ENCODE results near the gene GRIK3.
"Not testable (repeated sequence)": the region's sequence is repeated elsewhere in the genome, so short reads cannot be mapped to it uniquely, and the experiment has no call there.

GRIK3 gene

GRCh38 chr1:36941316-36941978, 92.9 kb downstream of the GRIK3 start:
- no peak for DNase-seq (ENCODE audit: low read depth in 2 of 2)

- DNase-seq (ENCODE audit: low read depth in 2 of 2): no peak
These were observed 95.5 kb downstream of the GRIK3 start for GRCh38 chr1:36938819-36939218.

DNA sequence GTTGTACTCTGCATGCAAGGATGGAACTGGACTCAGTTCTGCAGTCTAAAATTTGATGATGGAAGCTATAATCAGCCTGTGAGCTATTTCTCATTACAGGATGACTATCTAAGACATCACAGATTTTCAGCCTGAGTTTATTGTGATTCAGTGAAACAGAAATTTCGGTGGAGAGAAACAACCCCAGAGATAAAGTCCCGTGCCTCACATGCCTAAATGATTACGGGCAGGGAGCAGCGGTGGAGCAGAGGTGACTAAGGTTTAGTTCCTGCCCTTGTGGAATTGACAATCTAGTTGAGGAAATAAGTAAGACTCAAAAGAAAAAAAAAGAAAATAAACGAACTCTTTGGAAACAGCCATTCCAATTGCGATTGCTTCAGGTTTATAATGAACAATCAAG, 96.9 kb downstream of the GRIK3 start:
- no peak for DNase-seq (ENCODE audit: low read depth in 2 of 2)

DNA sequence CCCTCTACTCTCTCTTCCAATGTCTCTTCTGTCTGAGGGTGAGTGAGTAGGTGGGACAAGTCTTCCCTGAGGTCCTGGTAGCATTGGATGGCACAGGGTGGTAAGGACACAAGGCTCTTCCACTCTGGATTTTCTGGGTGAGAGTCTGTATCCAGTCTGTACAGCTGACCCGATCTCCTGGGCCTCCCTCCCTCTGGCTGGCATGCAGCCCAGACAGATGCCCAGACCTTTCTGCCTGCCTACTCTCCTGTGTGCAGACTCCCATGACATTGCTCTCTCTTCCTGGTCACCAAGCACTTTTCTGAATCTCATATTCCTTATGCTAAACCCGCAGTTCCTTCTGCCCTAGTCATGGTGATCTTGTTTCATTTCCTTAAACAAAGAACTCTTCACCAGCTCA, 100.3 kb downstream of the GRIK3 start:
- no peak for DNase-seq (ENCODE audit: low read depth in 2 of 2)

- no peak for DNase-seq (ENCODE audit: low read depth in 2 of 2)
These were observed 106.5 kb downstream of the GRIK3 start for GRCh38 chr1:36927826-36928225.

- DNase-seq (ENCODE audit: low read depth in 2 of 2): no peak
These were observed 109.1 kb downstream of the GRIK3 start for GRCh38 chr1:36925251-36925650.

GRCh38 chr1:36924282-36924811, 110.0 kb downstream of the GRIK3 start:
- no peak for DNase-seq (ENCODE audit: low read depth in 2 of 2)

DNA sequence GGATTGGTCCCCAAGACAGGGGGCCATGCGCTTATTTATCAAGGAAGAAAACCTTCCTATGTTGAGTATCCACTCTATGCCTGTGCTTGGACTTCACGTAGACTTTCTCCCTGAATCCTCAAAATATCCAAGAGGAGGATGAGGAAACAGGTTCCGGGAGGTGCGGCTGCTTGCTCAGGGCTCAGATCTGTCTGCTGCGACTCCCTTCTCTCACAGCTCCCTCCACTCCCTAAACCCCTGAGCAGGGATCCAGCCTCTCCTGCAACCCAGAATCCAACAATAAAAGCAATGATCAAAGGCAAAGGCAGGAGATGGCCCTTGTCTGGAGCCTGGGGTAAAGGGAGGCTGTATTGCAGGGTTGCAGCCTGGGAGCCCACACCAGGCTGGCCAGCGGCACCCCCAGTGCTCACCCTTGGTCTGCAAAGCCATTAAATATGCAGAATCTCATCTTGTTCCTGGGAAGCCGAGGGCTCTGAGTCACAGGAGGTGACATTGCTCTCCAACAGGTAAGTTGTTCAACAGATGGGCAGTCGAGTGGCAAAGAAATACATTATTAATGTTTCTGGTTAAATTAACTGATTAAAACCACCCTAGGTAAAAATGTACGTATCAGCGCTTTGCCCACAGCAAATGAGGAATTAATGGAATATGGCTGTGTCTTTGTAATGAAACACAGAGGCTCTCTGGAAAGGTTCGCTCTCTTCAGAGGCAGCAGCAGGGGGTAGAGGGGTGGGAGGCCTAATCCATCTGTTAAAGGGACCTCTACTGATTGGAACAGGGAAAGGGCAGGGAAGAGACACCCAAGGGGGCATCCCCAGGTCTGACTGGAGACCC, 111.5 kb downstream of the GRIK3 start:
- no peak for DNase-seq (ENCODE audit: low read depth in 2 of 2)

DNA sequence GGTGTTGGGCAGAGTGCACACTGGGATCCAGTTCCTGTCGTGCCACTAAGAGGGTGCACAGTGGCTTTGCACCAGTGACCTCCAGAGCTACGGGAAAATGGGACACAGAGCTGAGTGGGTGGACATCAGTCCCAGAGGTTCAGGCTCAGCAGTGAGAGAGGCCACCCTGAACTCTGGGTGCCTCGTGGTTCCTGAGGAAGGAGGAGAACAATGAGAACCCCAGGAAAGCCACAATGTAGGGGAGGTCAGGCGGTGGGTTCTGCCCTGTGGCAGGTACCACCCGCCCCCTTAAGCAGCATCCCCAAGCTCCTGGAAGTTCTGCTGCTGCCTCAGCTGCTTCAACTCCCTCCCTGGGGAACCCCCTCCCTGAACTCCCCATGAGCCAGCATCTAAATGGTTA, 112.2 kb downstream of the GRIK3 start:
- DNase-seq (ENCODE audit: low read depth in 2 of 2): no peak

DNA sequence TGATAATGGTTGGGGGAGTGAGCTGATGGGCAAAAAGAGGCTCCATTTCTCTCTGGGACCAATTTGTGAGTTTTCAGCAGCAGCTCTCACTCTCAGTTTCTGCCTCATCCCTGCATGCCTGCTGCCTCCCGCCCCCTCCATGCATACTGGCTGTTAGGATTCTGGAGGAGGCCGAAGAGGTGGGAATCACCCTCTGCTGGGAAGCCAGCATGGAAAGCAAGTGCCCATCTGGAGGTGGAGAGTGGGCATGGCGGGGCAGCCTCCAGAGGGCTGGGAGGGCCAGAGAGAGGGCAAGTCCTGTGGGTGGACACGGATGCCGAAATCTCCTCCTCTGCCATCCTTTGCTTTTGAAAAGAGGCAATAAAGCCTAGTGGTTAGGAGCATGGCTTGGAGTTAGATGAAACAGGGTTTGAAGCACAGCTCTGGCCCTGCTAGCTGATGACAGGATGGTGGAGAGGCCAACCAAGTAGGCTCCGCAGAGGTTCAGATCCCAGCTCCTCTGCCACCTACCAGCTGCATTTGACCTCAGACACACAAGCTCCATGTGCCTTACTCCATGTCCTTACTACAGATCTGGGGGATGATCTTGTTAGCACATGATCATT, 113.4 kb downstream of the GRIK3 start:
- DNase-seq (ENCODE audit: low read depth in 2 of 2): no peak

DNA sequence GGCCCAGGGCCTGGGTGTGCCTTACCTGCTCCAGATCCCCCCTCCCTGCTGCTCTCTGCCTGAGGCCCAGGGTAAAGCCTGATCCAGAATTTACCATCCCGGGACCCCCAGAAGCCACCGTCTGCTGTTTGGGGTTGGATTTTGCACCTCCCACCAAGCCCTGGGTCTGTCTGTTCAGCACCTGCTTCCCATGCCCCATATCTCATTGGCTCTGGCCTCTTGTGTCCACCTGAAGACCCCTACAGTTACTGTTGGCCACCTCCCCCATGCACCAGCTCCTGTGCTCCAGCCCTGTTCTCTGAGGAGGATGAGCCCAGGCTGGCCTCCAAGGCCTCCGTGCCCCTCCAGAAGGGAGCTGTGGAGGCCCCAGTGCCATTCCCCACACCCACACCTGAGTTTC, 113.9 kb downstream of the GRIK3 start:
- DNase-seq (ENCODE audit: low read depth in 2 of 2): no peak

GRCh38 chr1:36919491-36920145, 114.7 kb downstream of the GRIK3 start:
- DNase-seq (ENCODE audit: low read depth in 2 of 2): no peak

GRCh38 chr1:36918604-36919003, 115.7 kb downstream of the GRIK3 start:
- no peak for DNase-seq (ENCODE audit: low read depth in 2 of 2)

- not testable (repeated sequence) for DNase-seq (ENCODE audit: low read depth in 2 of 2)
These were observed 117.8 kb downstream of the GRIK3 start for GRCh38 chr1:36916542-36916941.

DNA sequence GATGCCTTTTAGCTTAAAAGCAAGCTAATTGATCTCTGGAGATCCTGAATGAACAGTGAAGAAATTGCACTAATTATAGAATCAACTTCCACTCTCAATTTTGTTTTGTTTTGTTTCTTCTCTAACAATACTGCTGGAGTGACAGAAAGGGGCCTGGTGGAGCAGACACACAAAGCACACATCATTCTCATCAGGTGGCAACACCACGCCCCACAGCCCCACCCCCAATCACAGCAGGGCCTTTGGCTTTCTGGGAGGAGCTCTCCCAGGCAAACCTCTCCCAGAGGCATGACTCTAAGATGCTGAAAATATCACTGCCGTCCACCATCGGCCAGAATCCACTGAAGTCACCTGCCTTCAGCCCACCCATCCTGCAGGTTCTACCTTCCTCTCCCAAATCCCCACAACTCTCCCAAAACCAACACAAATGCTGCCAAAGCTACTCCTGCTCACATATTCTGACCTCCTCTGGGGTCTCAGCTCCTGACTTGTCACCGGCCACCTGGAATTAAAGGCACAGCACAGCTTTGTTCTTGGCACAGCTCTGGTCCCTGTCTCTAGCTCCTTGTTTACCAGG, 120.7 kb downstream of the GRIK3 start:
- no peak for DNase-seq (ENCODE audit: low read depth in 2 of 2)

DNA sequence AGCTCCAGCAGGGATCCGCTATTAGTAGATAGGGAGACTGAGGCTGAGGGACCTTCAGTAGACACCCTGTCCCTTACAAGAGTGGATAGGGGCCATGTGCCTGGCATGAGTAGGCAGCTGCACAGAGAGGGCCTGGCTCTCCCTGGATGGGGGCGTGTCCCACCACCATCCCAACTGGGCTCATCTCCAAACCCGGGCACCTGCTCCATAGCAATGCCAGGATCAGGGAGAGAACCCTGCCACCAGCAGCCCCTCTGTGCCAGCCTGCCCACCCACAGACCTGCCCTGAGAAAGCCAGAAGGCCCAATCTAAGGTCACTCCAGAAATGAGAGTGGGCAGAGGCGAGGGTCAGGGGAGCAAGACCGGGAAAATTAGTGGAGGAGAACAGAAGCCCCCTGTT, 121.3 kb downstream of the GRIK3 start:
- DNase-seq (ENCODE audit: low read depth in 2 of 2): no peak

GRCh38 chr1:36912365-36912865, 121.9 kb downstream of the GRIK3 start:
- DNase-seq (ENCODE audit: low read depth in 2 of 2): no peak

GRCh38 chr1:36911561-36912364, 122.6 kb downstream of the GRIK3 start:
- no peak for DNase-seq (ENCODE audit: low read depth in 2 of 2)

DNA sequence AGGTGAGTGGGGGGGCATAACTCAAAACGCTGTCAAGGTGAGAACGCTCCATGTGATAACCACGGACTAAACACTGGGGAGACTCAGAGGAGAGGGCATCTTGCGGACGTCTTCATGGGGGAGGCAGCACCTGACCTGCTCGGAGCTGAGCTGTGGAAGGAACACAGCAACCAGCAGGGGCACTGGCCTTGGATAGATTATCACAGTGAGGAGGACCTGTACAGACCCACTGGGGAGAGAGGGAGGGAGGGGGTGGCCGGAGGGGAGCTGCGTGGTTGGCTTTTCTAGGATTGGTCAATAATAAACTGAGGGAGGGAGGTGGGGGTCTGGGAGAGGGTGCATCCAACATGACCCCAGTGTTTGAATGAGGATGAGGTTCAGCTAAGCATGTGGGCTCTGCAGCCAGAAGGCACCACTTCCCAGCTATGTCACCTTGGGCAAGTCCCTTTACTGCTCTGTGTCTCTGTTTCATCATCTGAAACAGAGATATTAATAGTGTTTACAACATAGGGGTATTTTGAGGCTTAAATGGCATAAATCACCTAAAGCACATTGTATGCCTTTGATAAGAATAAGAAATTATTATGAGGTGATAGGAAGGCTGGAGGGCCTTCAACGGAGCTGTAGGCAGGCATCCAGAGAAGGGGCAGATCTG, 123.3 kb downstream of the GRIK3 start:
- DNase-seq (ENCODE audit: low read depth in 2 of 2): no peak

All from stimulated activated CD8-positive, alpha-beta memory T cell treated with anti-CD3 and anti-CD28 coated beads, Interleukin-15, amount 100 ng/mL, for 4 hours (primary cell).